SK-N-SH (cell line): ENCODE results near the gene TOX2. TPM values are rescaled to one million over a fixed set of nuclear protein-coding genes. Genes with fewer than 3 reads are reported as not detected.

Experiments
- CTCF ChIA-PET: fragments of 300-600, 350-600 bp; formaldehyde crosslinking; extraction: SDS; loops from one replicate; lab custom pipeline; 2021; lab: Yijun Ruan, JAX
- POLR2A ChIA-PET: fragments of 350-600 bp; sonication (Branson Sonifier 250); formaldehyde crosslinking; extraction: SDS; loops from one replicate; lab custom pipeline; 2020; ENCODE audit warnings: antibody characterized with exemption, inconsistent platforms; lab: Yijun Ruan, JAX
- DNase-seq: peaks from one replicate; pipeline ENCODE4 v3.0.0; 2012
- H2AFZ ChIP-seq: fragments of 200-600 bp; sonication (generic); 2 replicates; pipeline ENCODE4 v1.8.1; 2016; ENCODE audit warnings: antibody characterized with exemption, mild to moderate bottlenecking, low read depth
- H3F3A ChIP-seq: fragments of 200-600 bp; sonication (generic); replicated peaks from 2 replicates; pipeline ENCODE3; 2016; ENCODE audit warnings: antibody characterized with exemption, mild to moderate bottlenecking; ENCODE audit not compliant: insufficient read depth
- H3K27ac ChIP-seq, 2 experiments: fragments of 200-500 bp in 1 of 2; fragments of 200-600 bp in 1 of 2; sonication (Bioruptor generic) in 1 of 2; sonication (generic), shearing (Covaris generic) in 1 of 2; 2 replicates each; pipeline versions ENCODE4 v1.5.1 to v1.6.1; 2014 to 2016; ENCODE audit warnings: low read depth in 2 of 2, inconsistent platforms in 1 of 2, low read length in 1 of 2, mild to moderate bottlenecking in 1 of 2, mixed read lengths in 1 of 2
- H3K27me3 ChIP-seq: fragments of 200-600 bp; sonication (generic), shearing (Covaris generic); 2 replicates; pipeline ENCODE4 v1.6.1; 2016; ENCODE audit warnings: mixed run types; ENCODE audit not compliant: insufficient read depth
- H3K36me3 ChIP-seq, 2 experiments: fragments of 200-500 bp in 1 of 2; fragments of 200-600 bp in 1 of 2; sonication (Bioruptor generic) in 1 of 2; sonication (generic) in 1 of 2; replicated peaks in 1 of 2; 2 replicates each; pipeline versions ENCODE3 to v1.5.1; 2014 to 2016; ENCODE audit warnings: low read length in 1 of 2, mild to moderate bottlenecking in 1 of 2; ENCODE audit not compliant: insufficient read depth in 2 of 2, control insufficient read depth in 1 of 2
- H3K4me1 ChIP-seq, 2 experiments: fragments of 200-500 bp in 1 of 2; fragments of 200-600 bp in 1 of 2; sonication (Bioruptor generic) in 1 of 2; sonication (generic), shearing (Covaris generic) in 1 of 2; 2 replicates each; pipeline versions ENCODE4 v1.5.1 to v1.6.1; 2014 to 2016; ENCODE audit warnings: low read depth in 1 of 2, low read length in 1 of 2, mixed run types in 1 of 2; ENCODE audit not compliant: insufficient read depth in 2 of 2, control insufficient read depth in 1 of 2
- H3K4me2 ChIP-seq: fragments of 200-600 bp; sonication (generic), shearing (Covaris generic); 2 replicates; pipeline ENCODE4 v1.6.1; 2017; ENCODE audit warnings: mixed run types
- H3K4me3 ChIP-seq, 2 experiments: fragments of 200-500 bp in 1 of 2; fragments of 200-600 bp in 1 of 2; sonication (Bioruptor generic) in 1 of 2; sonication (generic), shearing (Covaris generic) in 1 of 2; 2 replicates each; pipeline versions ENCODE4 v1.5.1 to v1.8.1; 2014 to 2016; ENCODE audit warnings: low read depth in 2 of 2, inconsistent platforms in 1 of 2, low read length in 1 of 2, mild to moderate bottlenecking in 1 of 2, mixed read lengths in 1 of 2, moderate library complexity in 1 of 2
- H3K79me2 ChIP-seq: fragments of 200-600 bp; sonication (generic); 2 replicates; pipeline ENCODE4 v1.8.1; 2017; ENCODE audit warnings: mild to moderate bottlenecking; ENCODE audit not compliant: insufficient read depth
- H3K9ac ChIP-seq: fragments of 200-600 bp; sonication (generic); 2 replicates; pipeline ENCODE4 v1.6.1; 2017; ENCODE audit warnings: mixed run types
- H3K9me2 ChIP-seq: fragments of 200-600 bp; sonication (generic); 2 replicates; pipeline ENCODE4 v1.6.1; 2017; ENCODE audit warnings: mixed run types
- H3K9me3 ChIP-seq: fragments of 200-600 bp; sonication (generic); 2 replicates; pipeline ENCODE4 v1.6.1; 2017; ENCODE audit warnings: mixed run types, mild to moderate bottlenecking, moderate library complexity
- H4K20me1 ChIP-seq: fragments of 200-600 bp; sonication (generic); 2 replicates; pipeline ENCODE4 v1.6.1; 2017; ENCODE audit warnings: mild to moderate bottlenecking, mixed run types; ENCODE audit not compliant: insufficient read depth
- CHD2 ChIP-seq: fragments of 150-350 bp; IDR thresholded peaks from 2 replicates; pipeline ENCODE4 v1.6.1; 2018; ENCODE audit warnings: low read length; ENCODE audit not compliant: partially characterized antibody
- CTCF ChIP-seq: fragments of 200-600 bp; sonication (generic); IDR thresholded peaks from 2 replicates; pipeline ENCODE4 v1.6.1; 2017; ENCODE audit warnings: antibody characterized with exemption, mild to moderate bottlenecking, moderate library complexity
- ELF1 ChIP-seq: IDR thresholded peaks from 2 replicates; pipeline ENCODE4 v1.4.0; 2012
- EP300 ChIP-seq, 2 experiments: IDR thresholded peaks; 2 replicates each; pipeline versions ENCODE4 v1.4.0 to v1.6.1; 2012; ENCODE audit warnings: borderline replicate concordance in 1 of 2, low read depth in 1 of 2, low read length in 1 of 2
- FOXJ3 ChIP-seq: sonication (generic); formaldehyde crosslinking; IDR thresholded peaks from 2 replicates; pipeline ENCODE4 v1.5.1; 2020; ENCODE audit warnings: mild to moderate bottlenecking, missing genetic modification reagents
- GATA2 ChIP-seq: sonication (generic); formaldehyde crosslinking; IDR thresholded peaks from 2 replicates; pipeline ENCODE4 v1.5.0; 2020; ENCODE audit warnings: mild to moderate bottlenecking, missing genetic modification reagents
- JUND ChIP-seq: IDR thresholded peaks from 2 replicates; pipeline ENCODE4 v1.4.0; 2012
- MEF2A ChIP-seq: IDR thresholded peaks from 2 replicates; pipeline ENCODE4 v1.4.0; 2012; ENCODE audit warnings: low read depth, borderline replicate concordance
- MXI1 ChIP-seq: IDR thresholded peaks from 2 replicates; pipeline ENCODE4 v1.6.1; 2012; ENCODE audit warnings: mild to moderate bottlenecking, low read depth, low read length, improper control_type of control experiment
- NFIC ChIP-seq: IDR thresholded peaks from 2 replicates; pipeline ENCODE4 v1.4.0; 2012; ENCODE audit warnings: borderline replicate concordance
- RCOR1 ChIP-seq: fragments of 150-350 bp; IDR thresholded peaks from 2 replicates; pipeline ENCODE4 v1.6.1; 2017; ENCODE audit warnings: antibody characterized with exemption, low read length
- REST ChIP-seq: IDR thresholded peaks from 2 replicates; pipeline ENCODE4 v1.6.1; 2012; ENCODE audit warnings: mild to moderate bottlenecking, low read depth, low read length, moderate library complexity
- RFX5 ChIP-seq: IDR thresholded peaks from 2 replicates; pipeline ENCODE4 v1.6.1; 2012; ENCODE audit warnings: mild to moderate bottlenecking, improper control_type of control experiment, low read length
- RXRA ChIP-seq: IDR thresholded peaks from 2 replicates; pipeline ENCODE4 v1.4.0; 2012; ENCODE audit warnings: low read depth, mild to moderate bottlenecking, borderline replicate concordance
- SIN3A ChIP-seq: IDR thresholded peaks from 2 replicates; pipeline ENCODE4 v1.6.1; 2012; ENCODE audit warnings: low read depth, mild to moderate bottlenecking, low read length, moderate library complexity, borderline replicate concordance
- TCF12 ChIP-seq: IDR thresholded peaks from 2 replicates; pipeline ENCODE4 v1.4.0; 2012
- ZBTB33 ChIP-seq: IDR thresholded peaks from 2 replicates; pipeline ENCODE4 v1.4.0; 2012; ENCODE audit warnings: low read depth, borderline replicate concordance
- WGBS: methylation state at CpG from one replicate; pipeline ENCODE4 v1.1.6; 2017; ENCODE audit warnings: low lambda C conversion rate; 5-methylcytosine and 5-hydroxymethylcytosine counted together
- polyA plus RNA-seq, 3 experiments: library from polyadenylated mRNA; depleted of rRNA; stranded (reverse); fragments of >200 nt; gene quantifications; 2 replicates each; pipeline ENCODE4 v1.2.3, GENCODE V29; 2012
- TF ChIP-seq, protein P1 (sequence below): fragments of 150-350 bp; IDR thresholded peaks from 2 replicates; pipeline ENCODE4 v1.6.1; 2017; ENCODE audit warnings: antibody characterized with exemption, low read length, low read depth, borderline replicate concordance
- TF ChIP-seq, protein P2 (sequence below): fragments of 150-350 bp; IDR thresholded peaks from 2 replicates; pipeline ENCODE4 v1.6.1; 2016; ENCODE audit warnings: mild to moderate bottlenecking, low read depth, low read length

TOX2 gene
- polyA plus RNA-seq, 1 of the 3 experiments (the other 2 are of a cell fraction) = 15.4 TPM

GRCh38 chr20:43911066-43911465 lies 3.6 kb upstream of the TOX2 start (continued):
- TF ChIP-seq EP300 (IDR thresholded peaks at IDR 0.05; ENCODE audit: borderline replicate concordance in 1 of 2, low read depth in 1 of 2, low read length in 1 of 2) (no peak), MXI1 (no peak), RFX5 (no peak), ZBTB33 (no peak)
- TF ChIP-seq, protein P1, sequence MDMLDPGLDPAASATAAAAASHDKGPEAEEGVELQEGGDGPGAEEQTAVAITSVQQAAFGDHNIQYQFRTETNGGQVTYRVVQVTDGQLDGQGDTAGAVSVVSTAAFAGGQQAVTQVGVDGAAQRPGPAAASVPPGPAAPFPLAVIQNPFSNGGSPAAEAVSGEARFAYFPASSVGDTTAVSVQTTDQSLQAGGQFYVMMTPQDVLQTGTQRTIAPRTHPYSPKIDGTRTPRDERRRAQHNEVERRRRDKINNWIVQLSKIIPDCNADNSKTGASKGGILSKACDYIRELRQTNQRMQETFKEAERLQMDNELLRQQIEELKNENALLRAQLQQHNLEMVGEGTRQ = no peak

DNA sequence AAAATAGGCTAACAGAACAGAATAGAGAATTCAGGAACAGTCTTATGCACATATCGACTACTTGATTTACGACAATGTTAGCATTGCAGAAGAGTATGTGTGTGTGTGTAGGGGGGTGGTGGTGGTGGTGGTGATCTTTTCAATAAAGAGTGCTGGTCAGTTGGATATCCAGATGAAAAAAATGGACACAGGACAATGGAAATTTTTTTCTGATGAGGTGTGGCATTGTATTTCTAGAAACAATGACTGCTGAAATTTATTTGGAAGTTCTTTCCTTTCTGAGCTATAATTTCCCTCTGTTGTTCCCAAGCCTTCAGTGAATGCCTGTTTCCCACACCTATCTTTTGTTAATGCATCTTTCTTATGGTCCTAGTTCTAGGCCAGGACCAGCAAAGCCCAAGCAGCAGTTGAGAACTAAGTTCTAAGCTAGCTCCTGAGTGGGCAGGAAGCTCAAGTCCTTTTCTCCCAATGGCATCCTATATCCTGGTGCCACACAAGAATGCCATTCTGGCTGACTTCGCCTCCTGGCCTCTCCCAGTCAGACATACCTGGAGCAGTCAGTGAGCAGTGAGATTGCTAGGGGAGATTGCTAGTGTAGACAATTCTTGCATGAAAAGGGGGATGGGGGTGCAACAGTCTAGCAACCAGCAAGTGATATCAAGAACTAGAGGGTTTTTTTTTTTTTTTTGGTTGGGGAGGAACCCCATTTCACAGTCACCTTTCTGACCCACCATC lies 1.2 kb upstream of the TOX2 start:
- CTCF ChIA-PET = interaction anchor here (1.0 kb wide), 1 partner anchor 17 kb away, joined by 3 read pairs; no protein-coding TSS in a partner anchor
- no peak for TF ChIP-seq CHD2
- no peak for TF ChIP-seq RCOR1
- no peak for TF ChIP-seq RXRA
- no peak for TF ChIP-seq REST
- no peak for TF ChIP-seq RFX5
- TF ChIP-seq CTCF = no peak
- no peak for TF ChIP-seq TCF12
- TF ChIP-seq, protein P1 = no peak
- no peak for TF ChIP-seq JUND
- no peak for TF ChIP-seq EP300 (IDR thresholded peaks at IDR 0.05; ENCODE audit: borderline replicate concordance in 1 of 2, low read depth in 1 of 2, low read length in 1 of 2)
- TF ChIP-seq MEF2A = no peak
- TF ChIP-seq SIN3A = no peak
- TF ChIP-seq, protein P2, sequence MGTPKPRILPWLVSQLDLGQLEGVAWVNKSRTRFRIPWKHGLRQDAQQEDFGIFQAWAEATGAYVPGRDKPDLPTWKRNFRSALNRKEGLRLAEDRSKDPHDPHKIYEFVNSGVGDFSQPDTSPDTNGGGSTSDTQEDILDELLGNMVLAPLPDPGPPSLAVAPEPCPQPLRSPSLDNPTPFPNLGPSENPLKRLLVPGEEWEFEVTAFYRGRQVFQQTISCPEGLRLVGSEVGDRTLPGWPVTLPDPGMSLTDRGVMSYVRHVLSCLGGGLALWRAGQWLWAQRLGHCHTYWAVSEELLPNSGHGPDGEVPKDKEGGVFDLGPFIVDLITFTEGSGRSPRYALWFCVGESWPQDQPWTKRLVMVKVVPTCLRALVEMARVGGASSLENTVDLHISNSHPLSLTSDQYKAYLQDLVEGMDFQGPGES = no peak
- TF ChIP-seq GATA2 (CRISPR knock-in tag) = no peak
- no peak for TF ChIP-seq ELF1
- TF ChIP-seq MXI1 = no peak
- no peak for TF ChIP-seq NFIC
- TF ChIP-seq FOXJ3 (CRISPR knock-in tag) = no peak

More for the DNA sequence above, 1.2 kb upstream of the TOX2 start:
- Histone ChIP-seq H3K79me2 (no peaks in the 10 kb centered on the region; the same call in 1 of the 2 replicates), H3K27ac (no peak overlapping the region), H3K9me3 (no peaks in the 10 kb centered on the region), H2AFZ (no peak overlapping the region), H3K9ac (no peak overlapping the region), H3K4me3 (no peak overlapping the region), H3K9me2 (no peaks in the 10 kb centered on the region), H3K4me1 (peaks cover 0 to 27% of the 10 kb centered on the region in 2 experiments; a peak in 1 of 4 replicates), H3K4me2 (no peak overlapping the region), H3K36me3 (no peaks in the 10 kb centered on the region), H3F3A (peaks cover 12% of the 10 kb centered on the region), H4K20me1 (no peaks in the 10 kb centered on the region), H3K27me3 (no peaks in the 10 kb centered on the region)
- WGBS = 94% methylated on average over 3 of the region's 3 CpGs
- DNase-seq = no peak
- POLR2A ChIA-PET = no interaction called here
